H1 (cell line): ENCODE results near the gene RUFY1. TPM values are rescaled to one million over a fixed set of nuclear protein-coding genes. Genes with fewer than 3 reads are reported as not detected.

Experiments used
- CTCF ChIA-PET: fragments of 300-600 bp; sonication (Branson Sonifier 250); formaldehyde crosslinking; loops from one replicate; lab custom pipeline; 2021; ENCODE audit not compliant: partially characterized antibody; lab: Charles Lee
- POLR2A ChIA-PET: fragments of 300-600 bp; sonication (Branson Sonifier 250); formaldehyde crosslinking; loops from one replicate; lab custom pipeline; 2021; ENCODE audit warnings: inconsistent platforms; ENCODE audit not compliant: partially characterized antibody; lab: Charles Lee
- DNase-seq, 2 experiments: peaks; one replicate each; pipeline versions ENCODE4 v3.0.0 to v3.0.0-alpha.2; 2010 to 2022; ENCODE audit warnings: low spot score in 2 of 2, low read depth in 1 of 2, mixed read lengths in 1 of 2
- FAIRE-seq: peaks from 2 replicates; lab custom pipeline; 2011; peaks lifted over from hg19 to GRCh38; lab: Jason Lieb, UNC
- H2AFZ ChIP-seq: 2 replicates; pipeline ENCODE4 v1.8.1; 2012; ENCODE audit warnings: low read length, inconsistent platforms
- H2AK5ac ChIP-seq: 2 replicates; pipeline ENCODE4 v1.6.1; 2013; ENCODE audit warnings: low read depth, low read length
- H2BK120ac ChIP-seq: replicated peaks from 2 replicates; pipeline ENCODE3; 2013; ENCODE audit warnings: low read depth, low read length, inconsistent platforms
- H2BK12ac ChIP-seq: 2 replicates; pipeline ENCODE4 v1.6.1; 2013; ENCODE audit warnings: low read depth, low read length
- H2BK15ac ChIP-seq: 2 replicates; pipeline ENCODE4 v1.6.1; 2013; ENCODE audit warnings: low read length
- H2BK20ac ChIP-seq: 2 replicates; pipeline ENCODE4 v1.6.1; 2013; ENCODE audit warnings: low read length
- H2BK5ac ChIP-seq: 2 replicates; pipeline ENCODE4 v1.6.1; 2013; ENCODE audit warnings: low read depth, low read length
- H3K14ac ChIP-seq: 2 replicates; pipeline ENCODE4 v1.6.1; 2013; ENCODE audit warnings: inconsistent platforms; ENCODE audit not compliant: insufficient read length
- H3K18ac ChIP-seq: 2 replicates; pipeline ENCODE4 v1.6.1; 2013; ENCODE audit warnings: low read length; ENCODE audit errors: extremely low read depth
- H3K23ac ChIP-seq: 2 replicates; pipeline ENCODE4 v1.6.1; 2013; ENCODE audit warnings: inconsistent platforms; ENCODE audit not compliant: insufficient read length
- H3K23me2 ChIP-seq: 2 replicates; pipeline ENCODE4 v1.6.1; 2013; ENCODE audit warnings: low read depth, low read length
- H3K27ac ChIP-seq: 2 replicates; pipeline ENCODE4 v1.6.1; 2011; ENCODE audit warnings: low read depth, low read length, inconsistent platforms
- H3K27me3 ChIP-seq, 4 experiments: replicated peaks in 1 of 4; 1 replicate in 1 of 4; 2 replicates in 3 of 4; pipeline versions ENCODE4 v1.6.1 to v1.8.1; 2011 to 2013; ENCODE audit warnings: low read length in 3 of 4, mild to moderate bottlenecking in 3 of 4, inconsistent platforms in 2 of 4, mixed read lengths in 2 of 4, moderate library complexity in 1 of 4; ENCODE audit not compliant: control insufficient read depth in 3 of 4, insufficient read depth in 3 of 4; ENCODE audit errors: extremely low read depth in 1 of 4
- H3K36me3 ChIP-seq, 4 experiments: 2 replicates each; pipeline versions ENCODE4 v1.6.1 to v1.8.1; 2011 to 2013; ENCODE audit warnings: mild to moderate bottlenecking in 4 of 4, low read length in 3 of 4, moderate library complexity in 2 of 4, control low read depth in 1 of 4, inconsistent platforms in 1 of 4; ENCODE audit not compliant: insufficient read depth in 4 of 4, control insufficient read depth in 2 of 4
- H3K4ac ChIP-seq: replicated peaks from 2 replicates; pipeline ENCODE3; 2013; ENCODE audit warnings: low read length, low read depth, mixed read lengths, inconsistent platforms; ENCODE audit not compliant: insufficient read length
- H3K4me1 ChIP-seq, 4 experiments: replicated peaks in 1 of 4; 1 replicate in 1 of 4; 2 replicates in 3 of 4; pipeline versions ENCODE4 v1.6.1 to v1.8.1; 2011 to 2013; ENCODE audit warnings: low read length in 3 of 4, inconsistent platforms in 2 of 4, mixed read lengths in 1 of 4; ENCODE audit not compliant: insufficient read depth in 4 of 4, control insufficient read depth in 3 of 4
- H3K4me2 ChIP-seq, 2 experiments: 2 replicates each; pipeline versions ENCODE4 v1.6.1 to v1.8.1; 2011 to 2013; ENCODE audit warnings: low read depth in 2 of 2, low read length in 2 of 2, control low read depth in 1 of 2, inconsistent platforms in 1 of 2, mild to moderate bottlenecking in 1 of 2; ENCODE audit not compliant: insufficient read depth in 1 of 2
- H3K4me3 ChIP-seq, 4 experiments: fragments of 200-600, 300-600 bp in 1 of 4; sonication (generic), shearing (Covaris generic), sonication (Bioruptor Twin) in 1 of 4; 2 replicates each; pipeline versions ENCODE4 v1.5.1 to v1.8.1; 2011 to 2016; ENCODE audit warnings: low read length in 4 of 4, low read depth in 3 of 4, control low read depth in 2 of 4, inconsistent platforms in 2 of 4, mild to moderate bottlenecking in 2 of 4, mixed read lengths in 1 of 4, moderate library complexity in 1 of 4; ENCODE audit not compliant: insufficient read depth in 2 of 4; ENCODE audit errors: extremely low read depth in 1 of 4
- H3K56ac ChIP-seq: replicated peaks from 2 replicates; pipeline ENCODE3; 2013; ENCODE audit warnings: low read depth, mild to moderate bottlenecking, mixed read lengths, low read length, inconsistent platforms; ENCODE audit not compliant: insufficient read length
- H3K79me1 ChIP-seq: 2 replicates; pipeline ENCODE4 v1.6.1; 2013; ENCODE audit warnings: low read depth, low read length, control low read depth
- H3K79me2 ChIP-seq, 2 experiments: 2 replicates each; pipeline versions ENCODE4 v1.6.1 to v1.8.1; 2012 to 2013; ENCODE audit warnings: low read length in 2 of 2, mild to moderate bottlenecking in 2 of 2, inconsistent platforms in 1 of 2; ENCODE audit not compliant: insufficient read depth in 2 of 2, control insufficient read depth in 1 of 2
- H3K9ac ChIP-seq, 4 experiments: replicated peaks in 1 of 4; 1 replicate in 1 of 4; 2 replicates in 3 of 4; pipeline versions ENCODE4 v1.6.1 to v1.8.1; 2011 to 2013; ENCODE audit warnings: low read depth in 3 of 4, low read length in 3 of 4, control low read depth in 2 of 4, mild to moderate bottlenecking in 2 of 4, moderate library complexity in 2 of 4, inconsistent platforms in 1 of 4; ENCODE audit errors: extremely low read depth in 1 of 4
- H3K9me3 ChIP-seq, 2 experiments: 2 replicates each; pipeline versions ENCODE4 v1.6.1 to v1.8.1; 2012 to 2013; ENCODE audit warnings: mild to moderate bottlenecking in 2 of 2, moderate library complexity in 2 of 2, control low read depth in 1 of 2, inconsistent platforms in 1 of 2, low read depth in 1 of 2, low read length in 1 of 2, mixed read lengths in 1 of 2; ENCODE audit not compliant: insufficient read depth in 2 of 2
- H4K20me1 ChIP-seq, 2 experiments: replicated peaks in 1 of 2; 2 replicates each; pipeline versions ENCODE3 to v1.8.1; 2011 to 2013; ENCODE audit warnings: inconsistent platforms in 2 of 2, low read length in 2 of 2, mild to moderate bottlenecking in 1 of 2; ENCODE audit not compliant: insufficient read depth in 2 of 2, control insufficient read depth in 1 of 2
- H4K5ac ChIP-seq: 2 replicates; pipeline ENCODE4 v1.6.1; 2013; ENCODE audit warnings: low read length, low read depth, mixed read lengths, inconsistent platforms; ENCODE audit not compliant: insufficient read length
- H4K8ac ChIP-seq: 2 replicates; pipeline ENCODE4 v1.8.0; 2013; ENCODE audit warnings: mild to moderate bottlenecking, moderate library complexity, low read length, inconsistent platforms; ENCODE audit not compliant: insufficient read depth; ENCODE audit errors: extremely low read depth
- H4K91ac ChIP-seq: replicated peaks from 2 replicates; pipeline ENCODE3; 2013; ENCODE audit warnings: low read length, mixed read lengths, inconsistent platforms; ENCODE audit not compliant: insufficient read length
- CBX5 ChIP-seq: fragments of 300-800, 300-1000 bp; sonication (generic); IDR thresholded peaks from 2 replicates; pipeline ENCODE4 v1.7.1; 2016; ENCODE audit warnings: antibody characterized with exemption, low read length, low read depth
- CHD1 ChIP-seq: IDR thresholded peaks from 2 replicates; pipeline ENCODE4 v1.6.1; 2012; ENCODE audit warnings: low read depth, low read length, improper control_type of control experiment
- CTCF ChIP-seq, 3 experiments: IDR thresholded peaks; 1 replicate in 2 of 3; 2 replicates in 1 of 3; pipeline versions ENCODE4 v1.5.1 to v1.6.1; 2011; ENCODE audit warnings: low read length in 3 of 3, mild to moderate bottlenecking in 3 of 3, inconsistent platforms in 2 of 3, low read depth in 1 of 3, moderate library complexity in 1 of 3; ENCODE audit not compliant: insufficient read depth in 1 of 3; ENCODE audit errors: control extremely low read depth in 1 of 3
- EGR1 ChIP-seq: IDR thresholded peaks from 2 replicates; pipeline ENCODE4 v1.6.1; 2011; ENCODE audit warnings: low read depth, low read length, borderline replicate concordance
- EZH2 ChIP-seq: fragments of 200-600 bp; sonication (generic); IDR thresholded peaks from 2 replicates; pipeline ENCODE4 v1.7.1; 2012; ENCODE audit warnings: low read depth, mild to moderate bottlenecking, moderate library complexity, low read length, inconsistent platforms; ENCODE audit not compliant: severe bottlenecking
- FOSL1 ChIP-seq: IDR thresholded peaks from 2 replicates; pipeline ENCODE4 v1.6.1; 2011; ENCODE audit warnings: mild to moderate bottlenecking, low read depth, low read length, moderate library complexity; ENCODE audit not compliant: insufficient read depth
- GTF2F1 ChIP-seq: IDR thresholded peaks from 2 replicates; pipeline ENCODE4 v1.6.1; 2012; ENCODE audit warnings: low read depth, low read length, improper control_type of control experiment, borderline replicate concordance
- POLR2A ChIP-seq, 2 experiments: IDR thresholded peaks; 1 replicate in 1 of 2; 2 replicates in 1 of 2; pipeline ENCODE4 v1.6.1; 2011; ENCODE audit warnings: low read depth in 2 of 2, low read length in 2 of 2, mild to moderate bottlenecking in 2 of 2; ENCODE audit errors: control extremely low read depth in 1 of 2
- POLR2AphosphoS5 ChIP-seq: IDR thresholded peaks from 2 replicates; pipeline ENCODE4 v1.6.1; 2011; ENCODE audit warnings: low read depth, low read length
- SAP30 ChIP-seq: fragments of 300-600 bp; sonication (generic); IDR thresholded peaks from 2 replicates; pipeline ENCODE4 v1.7.1; 2012; ENCODE audit warnings: low read length, moderate library complexity, mild to moderate bottlenecking, inconsistent platforms; ENCODE audit not compliant: insufficient read depth, insufficient replicate concordance
- SP4 ChIP-seq: IDR thresholded peaks from 2 replicates; pipeline ENCODE4 v1.6.1; 2012; ENCODE audit warnings: low read length, inconsistent platforms
- WGBS, 2 experiments: shearing (Covaris generic) in 1 of 2; methylation state at CpG; one replicate each; pipeline versions ENCODE4 v1.1.6 to v1.1.7; 2013 to 2015; ENCODE audit warnings: low lambda C conversion rate in 2 of 2, mixed read lengths in 2 of 2, inconsistent platforms in 1 of 2, low coverage in 1 of 2, missing lambda C conversion rate in 1 of 2; ENCODE audit not compliant: insufficient replicate concordance in 2 of 2, insufficient coverage in 1 of 2, insufficient read length in 1 of 2; ENCODE audit errors: extremely low coverage in 1 of 2, missing lambda C conversion rate in 1 of 2; 5-methylcytosine and 5-hydroxymethylcytosine counted together
- polyA plus RNA-seq, 7 experiments: library from polyadenylated mRNA; depleted of rRNA in 3 of 7; stranded (reverse) in 5 of 7; unstranded in 2 of 7; fragments of >200 nt in 5 of 7; fragments of 200-250 nt in 2 of 7; gene quantifications; 1 replicate in 5 of 7; 2 replicates in 1 of 7; 4 replicates in 1 of 7; pipeline versions ENCODE4 v1.2.1 to v1.2.3, GENCODE V29; 2011 to 2013; ENCODE audit warnings: missing spikeins in 2 of 7, mixed read lengths in 2 of 7
- total RNA-seq: library from RNA; stranded (reverse); fragmentation: NEBNext Ultra II Directional; extraction: Animal tissue kit (Norgen Biotek cat#: 25700); gene quantifications from 2 replicates; pipeline ENCODE4 v1.2.1, GENCODE V29; 2021

Gene RUFY1
- total and polyA plus RNA-seq, 2 of the 8 experiments (the other 6 are each of a cell fraction or from before 2014, with no cell fraction given): 22.4 to 29.5 TPM

- no peak overlapping the region for H3K23ac ChIP-seq
- H2BK20ac ChIP-seq: no peak overlapping the region
- peaks cover 14 to 72% (median 43%) of the 10 kb centered on the region in 4 experiments for H3K36me3 ChIP-seq
- H4K5ac ChIP-seq: no peak overlapping the region
- H4K8ac ChIP-seq: no peak overlapping the region
- no peak overlapping the region for H4K91ac ChIP-seq
- FAIRE-seq (no peak), DNase-seq (no peak)
- H2AK5ac ChIP-seq: no peak overlapping the region
- peaks cover 0 to 13% of the 10 kb centered on the region in 2 experiments; a peak in 2 of 4 replicates for H3K79me2 ChIP-seq
- no peaks in the 10 kb centered on the region; the same call in none of the 2 replicates for H3K79me1 ChIP-seq
- H3K56ac ChIP-seq: no peak overlapping the region
- peaks cover 0 to 2% of the 10 kb centered on the region in 2 experiments for H4K20me1 ChIP-seq
- H3K4me1 ChIP-seq: peaks cover 0 to 5% (median 2%) of the 10 kb centered on the region in 4 experiments; a peak in 4 of 7 replicates
- no peak overlapping the region for H2AFZ ChIP-seq
- no peak overlapping the region for H3K27ac ChIP-seq
- no peaks in the 10 kb centered on the region for H3K9me3 ChIP-seq
- CTCF ChIA-PET: interaction anchor here (0.7 to 0.9 kb wide), 2 partner anchors 100 to 175 kb away, joined by 3 to 4 read pairs; no protein-coding TSS in a partner anchor
- no peak overlapping the region for H2BK120ac ChIP-seq
- H2BK15ac ChIP-seq: no peak overlapping the region
- no peak overlapping the region for H3K4me2 ChIP-seq
- no peak overlapping the region for H2BK12ac ChIP-seq
- H2BK5ac ChIP-seq: no peak overlapping the region
- no peak overlapping the region for H3K4ac ChIP-seq
- no peak overlapping the region for H3K4me3 ChIP-seq
- WGBS, 2 experiments: 64% methylated on average over 2 of the region's 2 CpGs; no CpG with 5 or more reads in 1 of the 2 experiments
- no peak overlapping the region for H3K18ac ChIP-seq
- POLR2A ChIA-PET: interaction anchor here (0.7 to 1.1 kb wide), 2 partner anchors 8 to 29 kb away, joined by 3 read pairs; no protein-coding TSS in a partner anchor
- H3K27me3 ChIP-seq: no peaks in the 10 kb centered on the region
- H3K14ac ChIP-seq: no peak overlapping the region
- 0 out of 2 replicates have a peak, but pooled peaks cover 3% of the 10 kb centered on the region for H3K23me2 ChIP-seq
- H3K9ac ChIP-seq: no peak overlapping the region
- no peak for TF ChIP-seq EZH2
- TF ChIP-seq CHD1: no peak
- TF ChIP-seq EGR1: no peak
- no peak for TF ChIP-seq CBX5
- TF ChIP-seq SAP30: no peak
- no peak for TF ChIP-seq GTF2F1
- no peak for TF ChIP-seq FOSL1
- no peak for TF ChIP-seq POLR2A (IDR thresholded peaks at IDR 0.05; ENCODE audit: control extremely low read depth in 1 of 2, low read depth in 2 of 2, low read length in 2 of 2)
- no peak for TF ChIP-seq SP4
- no peak for TF ChIP-seq CTCF (IDR thresholded peaks at IDR 0.05; ENCODE audit: control extremely low read depth in 1 of 3, insufficient read depth in 1 of 3, low read depth in 1 of 3, low read length in 3 of 3)
- no peak for TF ChIP-seq POLR2AphosphoS5
Measured at GRCh38 chr5:179564526-179564925, 14.2 kb downstream of the RUFY1 start.
